IPS-NIHi11 (cell line): ENCODE results near the gene RGL1.

Experiments
- DNase-seq: peaks from one replicate; pipeline ENCODE4 v3.0.0; 2012; ENCODE audit warnings: mixed read lengths, low spot score

RGL1 gene

GRCh38 chr1:183916574-183916973 is 111.7 kb downstream of the RGL1 start:
- DNase-seq = no peak

DNA sequence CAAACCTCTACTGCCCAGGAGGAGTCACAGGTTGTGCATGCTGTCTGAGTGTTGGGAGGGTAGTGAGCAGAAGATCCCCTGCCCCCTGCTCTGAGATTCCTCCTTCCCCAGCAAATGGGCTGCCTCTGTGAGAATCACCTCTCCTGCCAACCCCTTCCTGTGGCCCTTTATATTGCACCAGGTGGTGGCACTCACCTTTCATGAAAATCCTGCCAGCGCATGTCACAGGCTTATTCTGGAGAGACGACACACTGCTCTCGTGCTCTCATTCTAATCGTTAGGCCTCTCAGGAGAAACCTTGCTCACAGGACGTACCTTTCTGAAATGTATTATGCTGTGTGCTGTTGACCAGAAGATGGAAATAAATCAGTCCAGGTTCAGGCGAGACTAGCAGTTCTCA is 113.7 kb downstream of the RGL1 start:
- no peak for DNase-seq

DNA sequence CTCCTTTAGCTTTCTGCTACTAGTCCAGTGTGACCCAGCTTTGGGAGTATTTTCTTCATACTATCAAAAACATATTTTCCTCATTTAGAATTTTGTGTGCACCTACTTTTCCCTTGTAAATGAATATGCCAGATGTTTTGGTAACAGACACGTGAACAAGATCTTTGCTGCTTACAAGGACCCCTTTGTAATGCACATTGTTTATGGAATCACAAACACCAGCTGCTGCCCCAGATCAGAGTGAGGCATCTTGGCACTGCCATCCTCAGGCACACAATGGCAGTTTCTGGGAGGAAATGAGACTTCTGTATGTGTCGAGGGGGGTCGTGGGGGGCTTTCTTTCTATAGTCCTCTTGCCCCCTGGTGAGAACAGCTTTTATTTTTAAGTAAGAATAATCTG is 115.7 kb downstream of the RGL1 start:
- DNase-seq = no peak

DNA sequence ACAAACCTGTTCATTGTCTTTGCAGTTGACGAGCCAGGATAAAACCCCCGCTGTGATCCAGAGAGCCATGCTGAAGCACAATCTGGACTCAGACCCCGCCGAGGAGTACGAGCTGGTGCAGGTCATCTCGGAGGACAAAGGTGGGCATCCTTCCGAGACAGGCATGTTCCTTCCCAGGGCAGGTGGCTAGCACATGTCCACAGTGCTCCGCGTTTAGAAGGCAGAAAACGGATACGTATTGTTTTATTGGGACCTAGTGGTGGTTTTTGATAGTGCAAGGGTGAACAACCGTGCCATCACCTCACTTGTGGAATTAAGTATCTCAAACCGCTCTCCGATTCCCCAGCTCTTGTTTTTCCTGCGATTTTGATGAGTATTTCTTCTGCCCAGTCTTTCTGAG is 117.3 kb downstream of the RGL1 start:
- no peak for DNase-seq

GRCh38 chr1:183925947-183926346 is 121.0 kb downstream of the RGL1 start:
- DNase-seq = no peak

DNA sequence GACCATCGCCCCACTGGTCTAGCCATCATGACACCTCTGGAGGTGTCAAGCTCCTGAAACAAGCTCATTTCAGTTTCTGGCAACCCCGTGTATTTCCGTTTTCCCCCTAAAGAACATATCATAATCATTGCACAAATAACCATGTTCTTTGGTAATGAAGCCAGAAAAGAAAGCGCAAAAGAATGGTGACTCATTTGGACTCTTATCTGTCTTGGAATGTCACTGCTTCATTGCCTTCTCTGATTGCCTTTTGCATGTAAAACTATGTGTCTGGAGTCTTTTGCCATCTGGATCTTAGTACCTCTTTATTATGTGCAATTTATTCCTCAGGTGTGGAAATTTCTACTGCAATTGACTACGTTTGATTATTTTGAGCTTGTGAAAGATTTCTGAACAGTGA is 122.1 kb downstream of the RGL1 start:
- no peak for DNase-seq

- DNase-seq = no peak
Measured at GRCh38 chr1:183931646-183932271, 126.8 kb downstream of the RGL1 start.

GRCh38 chr1:183932412-183932811 is 127.5 kb downstream of the RGL1 start:
- no peak for DNase-seq

DNA sequence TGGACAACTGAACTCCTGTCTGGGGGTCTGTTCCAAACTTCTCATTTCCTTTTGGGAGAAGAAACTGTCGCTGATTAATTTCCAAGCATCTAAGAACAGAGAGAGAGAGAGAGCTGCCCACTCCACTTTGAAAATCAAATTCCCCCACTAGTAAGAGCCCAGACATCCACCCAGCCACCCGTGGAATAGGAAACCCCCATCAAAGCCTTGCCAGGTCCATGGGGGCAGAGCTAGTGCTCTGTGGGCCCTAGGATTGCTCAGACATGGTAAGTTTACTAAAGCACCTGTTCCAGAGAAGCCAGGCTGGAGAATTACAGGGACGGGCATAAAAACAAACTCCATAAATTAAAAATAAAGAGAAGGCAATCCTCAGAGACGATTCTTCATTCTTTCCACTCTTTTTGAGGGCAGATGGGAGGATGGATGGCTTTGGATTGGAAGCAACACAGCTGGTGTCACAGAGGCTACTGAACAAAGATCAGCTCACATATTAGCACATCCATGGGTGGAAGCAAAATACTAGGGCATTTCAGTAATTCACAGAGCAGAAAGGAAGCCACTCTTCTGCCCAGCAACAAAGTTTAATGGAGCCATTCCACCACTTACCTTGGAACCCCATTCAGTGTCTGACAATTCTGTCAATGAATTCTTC is 128.7 kb downstream of the RGL1 start:
- no peak for DNase-seq

- no peak for DNase-seq
Measured at GRCh38 chr1:183934314-183934713, 129.4 kb downstream of the RGL1 start.

GRCh38 chr1:183936009-183936408 is 131.1 kb downstream of the RGL1 start:
- DNase-seq = no peak

GRCh38 chr1:183936791-183937190 is 131.9 kb downstream of the RGL1 start:
- DNase-seq = no peak

DNA sequence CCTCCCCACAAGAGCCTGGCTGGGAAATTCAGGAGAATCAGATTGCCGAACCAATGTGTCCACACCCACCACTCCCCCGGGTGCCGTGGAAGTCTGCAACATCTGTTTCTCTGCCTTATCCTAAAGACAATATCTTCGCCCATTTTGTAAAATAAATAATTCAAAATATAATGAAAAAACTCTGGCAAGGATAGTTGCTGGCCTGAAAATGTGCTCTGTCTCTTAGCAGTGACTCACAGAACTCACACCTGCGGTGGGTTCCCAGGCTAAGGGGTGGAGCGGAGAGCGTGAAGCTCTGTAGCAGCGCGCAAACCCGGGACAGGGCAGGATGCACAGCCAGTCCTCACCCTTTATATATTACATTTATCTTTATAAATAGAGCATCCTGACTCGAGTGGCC is 132.7 kb downstream of the RGL1 start:
- DNase-seq = no peak

- no peak for DNase-seq
Measured at GRCh38 chr1:183941001-183941400, 136.1 kb downstream of the RGL1 start.

DNA sequence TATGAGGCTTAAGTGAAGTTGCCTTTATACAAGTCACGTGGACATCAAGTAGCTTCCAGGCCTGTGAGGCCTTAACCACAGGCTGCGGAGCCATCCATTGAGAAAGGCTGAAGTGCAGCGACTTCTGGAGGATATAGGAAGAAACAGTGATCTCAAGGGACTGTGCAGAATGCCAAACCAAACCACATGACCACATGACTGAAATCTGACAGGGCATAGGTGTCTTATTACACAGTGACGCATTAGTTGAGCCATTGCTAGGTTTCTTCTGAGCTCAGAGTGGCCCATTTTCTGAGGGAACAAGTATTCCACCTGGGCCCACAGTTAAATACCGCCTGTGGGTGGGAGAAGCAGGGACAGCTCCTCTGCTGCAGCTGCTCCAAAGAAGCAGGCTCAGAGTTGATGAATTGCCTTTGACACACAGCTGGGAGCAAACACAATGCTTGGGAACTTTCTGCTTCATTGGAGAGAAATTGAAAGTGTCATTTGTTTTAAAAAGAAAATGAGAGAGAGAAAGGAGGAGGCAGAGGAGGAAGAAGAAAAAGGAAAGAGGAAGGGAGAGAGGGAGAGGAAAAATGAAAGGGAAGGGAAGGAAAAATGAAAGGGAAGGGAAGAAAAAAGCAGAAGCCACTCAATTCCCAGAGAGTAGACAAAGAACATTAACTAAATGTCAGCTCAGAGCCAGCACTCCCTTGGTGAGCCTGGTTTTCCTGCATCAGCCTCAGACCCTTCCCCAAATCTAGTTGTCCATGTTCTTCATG is 138.2 kb downstream of the RGL1 start:
- DNase-seq = peak; percentile 56

DNA sequence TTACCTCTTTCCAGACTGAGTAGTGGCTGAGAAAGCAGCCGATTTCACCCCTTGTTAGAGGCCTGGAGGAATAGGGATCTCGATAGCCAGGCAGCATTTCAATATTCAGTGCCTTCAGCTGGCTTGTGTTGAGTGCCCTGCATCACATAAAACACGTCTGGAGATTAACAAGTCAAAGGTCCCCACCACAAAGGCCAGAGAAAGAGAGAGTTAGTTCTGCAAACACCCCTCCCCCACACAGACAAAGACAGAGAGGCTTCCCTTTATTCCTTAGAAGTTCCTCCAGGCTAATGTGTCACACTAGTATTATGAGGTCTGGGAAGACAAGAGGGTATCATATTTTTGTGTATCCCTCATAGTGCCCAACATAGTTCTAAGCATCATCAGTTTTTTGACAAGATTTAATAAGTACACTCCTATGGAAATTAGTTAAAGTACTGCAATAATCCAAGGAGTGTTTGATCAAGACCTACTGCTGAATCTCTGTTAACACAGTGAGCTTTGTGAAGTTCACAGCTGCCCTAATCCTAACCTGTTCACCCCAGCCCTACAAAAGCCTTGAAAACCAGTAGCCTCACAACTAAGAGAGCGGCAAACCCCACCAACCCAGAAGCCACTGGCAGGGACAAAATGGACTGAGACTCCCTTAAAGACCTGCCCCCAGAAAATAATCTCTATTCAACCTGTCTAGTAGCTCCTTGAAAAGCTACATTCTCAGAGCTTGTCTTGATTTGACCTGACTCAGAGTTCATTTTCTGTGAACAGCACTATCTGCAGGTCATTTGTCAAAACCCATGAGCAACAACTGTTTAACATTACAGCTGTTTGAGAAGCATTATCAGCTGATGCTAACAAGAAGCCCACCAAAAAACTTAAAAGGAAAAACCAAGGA is 140.8 kb downstream of the RGL1 start:
- peak; percentile 65 for DNase-seq

DNA sequence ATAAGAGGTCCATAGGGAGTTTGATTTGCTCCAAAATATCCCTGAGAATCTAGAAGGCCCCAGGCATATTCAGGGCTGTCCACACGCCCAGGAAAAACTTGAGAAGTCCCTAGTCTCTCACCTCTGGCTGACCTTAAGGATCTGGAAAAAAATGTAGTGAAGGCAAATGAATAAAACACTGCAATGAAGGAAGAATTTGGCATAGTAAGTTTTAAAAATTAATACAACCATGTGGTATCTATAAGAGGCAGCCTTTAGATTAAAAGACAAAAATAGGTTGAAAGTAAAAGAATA is 141.3 kb downstream of the RGL1 start:
- no peak for DNase-seq

DNA sequence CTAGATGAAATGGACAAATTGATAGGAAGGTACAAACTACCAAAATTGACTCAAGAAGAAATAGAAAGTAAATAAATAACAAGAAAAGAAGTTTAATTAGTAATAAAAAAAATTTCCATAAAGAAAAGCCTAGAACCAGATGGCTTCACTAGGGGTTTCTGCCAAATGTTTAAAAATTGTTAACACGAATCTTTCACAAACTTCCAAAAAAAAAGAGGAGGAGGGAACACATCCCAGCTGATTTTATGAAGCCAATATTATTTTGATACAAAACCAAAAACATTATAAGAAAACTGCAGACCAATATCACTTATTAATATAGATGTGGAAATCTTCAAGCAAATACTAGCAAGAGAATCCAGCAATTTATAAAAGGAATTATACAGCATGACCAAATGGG is 143.1 kb downstream of the RGL1 start:
- DNase-seq = no peak

GRCh38 chr1:183952101-183952500 is 147.2 kb downstream of the RGL1 start:
- no peak for DNase-seq

DNA sequence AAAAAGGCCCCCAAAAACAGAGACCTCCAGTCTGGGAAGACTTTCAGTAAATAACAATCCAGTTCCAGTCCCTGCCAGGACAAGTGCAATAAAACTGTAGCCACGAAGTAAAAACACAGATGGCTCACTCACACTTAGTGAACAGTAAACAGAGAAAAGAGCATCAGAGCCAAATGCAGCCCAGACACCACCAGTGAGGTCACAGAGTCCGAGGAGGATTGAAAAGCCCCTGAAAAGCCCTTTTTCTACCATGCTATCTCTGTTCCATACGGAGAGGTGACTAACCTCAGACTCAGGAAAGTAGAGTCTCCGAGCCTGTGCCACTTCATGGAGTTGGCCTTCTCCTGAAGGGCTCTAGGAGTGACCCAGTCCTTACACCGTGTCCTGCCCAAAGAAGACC is 148.1 kb downstream of the RGL1 start:
- DNase-seq = no peak

DNA sequence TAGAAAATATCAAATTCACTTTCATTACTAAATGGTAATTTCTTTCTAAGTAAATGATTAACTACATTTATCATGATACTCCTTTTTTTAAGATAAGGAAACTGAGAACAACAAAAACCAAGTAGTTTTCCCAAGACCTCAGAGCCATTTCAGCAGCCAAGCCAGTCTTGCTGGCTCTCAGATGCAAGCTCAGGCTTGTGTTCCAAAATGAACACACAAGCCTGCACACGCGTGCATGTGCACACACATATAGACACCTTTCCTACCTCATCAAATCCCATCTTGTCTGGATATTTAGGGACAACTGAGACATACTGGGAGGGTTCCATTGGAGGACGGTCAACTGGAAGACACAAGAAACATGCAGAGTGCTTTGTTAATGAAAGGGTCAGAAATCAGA is 149.6 kb downstream of the RGL1 start:
- DNase-seq = no peak

GRCh38 chr1:183956559-183957188 is 151.8 kb downstream of the RGL1 start:
- DNase-seq = no peak
